Bronchial epithelial cell (primary cell): ENCODE measurements around the gene OSBPL7. TPM values are rescaled to one million over a fixed set of nuclear protein-coding genes. Genes with fewer than 3 reads are reported as not detected.
A peak's percentile ranks its signal among the peaks of the same experiment; 100 is the strongest.

ENCODE experiments used
- DNase-seq: peaks from one replicate; pipeline ENCODE4 v3.0.0-alpha.2; 2010; ENCODE audit warnings: low read depth
- FAIRE-seq: peaks from 2 replicates; lab custom pipeline; 2011; peaks lifted over from hg19 to GRCh38; lab: Jason Lieb, UNC
- H3K27me3 ChIP-seq: 2 replicates; pipeline ENCODE4 v1.5.1; 2011; ENCODE audit warnings: low read length; ENCODE audit not compliant: control insufficient read depth, insufficient read depth
- H3K36me3 ChIP-seq: 2 replicates; pipeline ENCODE4 v1.5.1; 2011; ENCODE audit warnings: low read length; ENCODE audit not compliant: control insufficient read depth, insufficient read depth
- H3K4me3 ChIP-seq: 2 replicates; pipeline ENCODE4 v1.5.1; 2011; ENCODE audit warnings: mild to moderate bottlenecking, low read depth, low read length, control low read depth
- total RNA-seq: library from RNA; depleted of rRNA; stranded (reverse); fragments of >200 nt; gene quantifications from 2 replicates; pipeline ENCODE4 v1.2.1, GENCODE V29; 2014
- TF ChIP-seq, protein P1 (sequence below): IDR thresholded peaks from 2 replicates; pipeline ENCODE4 v1.5.1; 2011; ENCODE audit warnings: mild to moderate bottlenecking, moderate library complexity, low read length, control low read depth, inconsistent platforms; ENCODE audit not compliant: insufficient read depth, severe bottlenecking

The OSBPL7 gene
- total RNA-seq, 1 donor from 2014 or later, result 1.3 TPM

DNA sequence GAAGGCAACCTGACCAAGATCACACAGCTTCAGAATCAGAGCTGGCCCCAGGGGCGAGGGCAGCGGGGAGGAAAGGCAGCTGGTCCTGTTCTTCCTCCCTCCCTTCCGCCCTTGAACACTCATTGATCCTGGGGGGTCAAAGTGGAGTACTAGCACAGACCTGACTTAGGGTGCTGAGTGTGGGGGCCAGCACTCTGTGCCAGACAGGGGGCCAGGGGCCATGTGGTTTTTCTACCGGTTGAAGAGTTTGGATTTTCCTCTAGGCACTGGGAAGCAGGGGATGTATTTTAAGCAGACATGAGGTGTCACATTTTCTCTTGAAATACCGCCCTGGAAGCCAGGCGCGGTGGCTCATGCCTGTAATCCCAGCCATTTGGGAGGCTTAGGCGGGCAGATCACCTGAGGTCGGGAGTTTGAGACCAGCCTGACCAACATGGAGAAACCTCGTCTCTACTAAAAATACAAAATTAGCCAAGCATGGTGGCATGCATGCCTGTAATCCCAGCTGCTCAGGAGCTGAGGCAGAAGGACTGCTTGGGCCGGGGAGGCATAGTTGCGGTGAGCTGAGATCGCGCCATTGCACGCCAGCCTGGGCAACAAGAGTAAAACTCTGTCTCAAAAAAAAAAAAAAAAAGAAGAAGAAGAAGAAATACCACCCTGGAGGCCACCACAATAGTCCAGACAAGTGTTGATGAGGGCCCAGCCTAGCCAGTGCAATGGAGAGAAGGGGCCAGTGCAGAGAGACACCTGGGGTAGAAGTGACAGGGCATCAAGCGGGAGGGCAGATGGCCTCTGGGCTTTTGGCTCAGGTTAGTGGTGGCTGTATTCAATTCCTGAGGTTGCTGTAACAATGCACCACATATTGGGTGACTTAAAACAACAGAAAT is 15.3 kb downstream of the OSBPL7 start:
- no peak for DNase-seq
- Histone ChIP-seq H3K4me3 (no peak overlapping the region), H3K36me3 (peaks cover 14% of the 10 kb centered on the region), H3K27me3 (peaks cover 5% of the 10 kb centered on the region)
- TF ChIP-seq, protein P1, sequence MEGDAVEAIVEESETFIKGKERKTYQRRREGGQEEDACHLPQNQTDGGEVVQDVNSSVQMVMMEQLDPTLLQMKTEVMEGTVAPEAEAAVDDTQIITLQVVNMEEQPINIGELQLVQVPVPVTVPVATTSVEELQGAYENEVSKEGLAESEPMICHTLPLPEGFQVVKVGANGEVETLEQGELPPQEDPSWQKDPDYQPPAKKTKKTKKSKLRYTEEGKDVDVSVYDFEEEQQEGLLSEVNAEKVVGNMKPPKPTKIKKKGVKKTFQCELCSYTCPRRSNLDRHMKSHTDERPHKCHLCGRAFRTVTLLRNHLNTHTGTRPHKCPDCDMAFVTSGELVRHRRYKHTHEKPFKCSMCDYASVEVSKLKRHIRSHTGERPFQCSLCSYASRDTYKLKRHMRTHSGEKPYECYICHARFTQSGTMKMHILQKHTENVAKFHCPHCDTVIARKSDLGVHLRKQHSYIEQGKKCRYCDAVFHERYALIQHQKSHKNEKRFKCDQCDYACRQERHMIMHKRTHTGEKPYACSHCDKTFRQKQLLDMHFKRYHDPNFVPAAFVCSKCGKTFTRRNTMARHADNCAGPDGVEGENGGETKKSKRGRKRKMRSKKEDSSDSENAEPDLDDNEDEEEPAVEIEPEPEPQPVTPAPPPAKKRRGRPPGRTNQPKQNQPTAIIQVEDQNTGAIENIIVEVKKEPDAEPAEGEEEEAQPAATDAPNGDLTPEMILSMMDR, result no peak
- FAIRE-seq, result no peak

DNA sequence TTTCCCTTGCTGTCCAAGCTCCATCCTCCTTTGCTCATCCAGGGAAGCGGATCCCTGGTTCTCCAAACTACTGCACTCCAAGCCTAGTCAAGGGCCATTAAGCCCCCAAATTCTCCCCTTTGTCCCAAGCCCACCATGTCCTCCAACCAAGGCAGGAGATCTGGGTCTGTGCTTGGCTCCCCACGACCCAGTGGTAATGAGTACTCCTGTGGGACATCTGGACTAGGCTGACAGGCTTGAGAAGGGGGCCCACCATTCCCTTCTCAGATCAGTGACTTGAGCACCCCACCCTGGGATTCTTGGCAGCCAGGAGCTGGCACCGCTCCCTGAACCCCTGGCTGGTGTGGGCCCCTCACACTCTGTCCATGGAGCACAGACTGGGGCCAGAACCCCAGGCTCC is 17.1 kb downstream of the OSBPL7 start:
- FAIRE-seq (no peak), DNase-seq (no peak)
- no peak overlapping the region for H3K4me3 ChIP-seq
- H3K27me3 ChIP-seq, result peaks cover 5% of the 10 kb centered on the region
- peaks cover 14% of the 10 kb centered on the region for H3K36me3 ChIP-seq
- TF ChIP-seq, protein P1, result no peak

DNA sequence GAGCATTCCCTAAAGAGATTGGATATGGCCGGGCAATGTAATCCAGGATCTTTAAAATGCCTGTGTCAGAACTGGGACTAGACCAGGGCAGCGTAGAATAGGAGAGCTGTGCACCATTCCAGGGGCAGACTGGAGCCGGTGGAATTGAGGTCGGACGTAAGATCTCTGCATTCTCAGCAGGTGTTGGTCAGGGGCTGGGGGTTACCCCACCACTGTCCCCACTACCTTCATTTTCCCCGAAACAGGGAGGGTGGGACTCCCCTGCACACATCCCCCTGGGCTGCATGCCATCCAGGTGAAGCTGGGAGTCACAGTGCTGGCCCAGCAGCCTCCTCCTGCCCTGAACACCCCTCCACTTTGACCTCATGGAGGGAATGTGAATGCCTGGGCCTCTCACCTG is 17.8 kb downstream of the OSBPL7 start:
- H3K27me3 ChIP-seq, result peaks cover 5% of the 10 kb centered on the region
- FAIRE-seq (no peak), DNase-seq (no peak)
- H3K36me3 ChIP-seq, result peaks cover 13% of the 10 kb centered on the region
- H3K4me3 ChIP-seq, result no peak overlapping the region
- TF ChIP-seq, protein P1, result no peak

DNA sequence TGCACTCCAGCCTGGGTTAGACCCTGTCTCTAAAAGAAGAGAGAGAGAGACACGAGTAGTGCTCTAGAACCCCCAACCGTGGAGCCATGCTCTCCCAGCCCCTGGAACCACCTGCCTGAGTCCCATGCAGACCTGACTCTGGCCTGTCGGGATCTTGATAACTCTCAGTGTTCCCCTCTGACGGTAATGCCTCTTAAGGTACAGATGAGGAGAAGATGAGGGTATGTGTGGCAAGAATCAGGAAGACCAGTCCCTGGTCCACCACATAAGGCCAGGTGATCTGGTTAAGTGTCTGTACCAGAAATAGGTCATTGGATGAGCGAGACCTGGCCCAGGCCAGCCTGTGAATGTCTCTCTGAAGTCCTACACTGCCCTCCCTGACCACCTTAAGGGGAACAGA is 18.4 kb downstream of the OSBPL7 start:
- peaks cover 12% of the 10 kb centered on the region for H3K36me3 ChIP-seq
- H3K4me3 ChIP-seq, result no peak overlapping the region
- TF ChIP-seq, protein P1, result no peak
- peaks cover 5% of the 10 kb centered on the region for H3K27me3 ChIP-seq
- no peak for DNase-seq
- FAIRE-seq, result no peak

DNA sequence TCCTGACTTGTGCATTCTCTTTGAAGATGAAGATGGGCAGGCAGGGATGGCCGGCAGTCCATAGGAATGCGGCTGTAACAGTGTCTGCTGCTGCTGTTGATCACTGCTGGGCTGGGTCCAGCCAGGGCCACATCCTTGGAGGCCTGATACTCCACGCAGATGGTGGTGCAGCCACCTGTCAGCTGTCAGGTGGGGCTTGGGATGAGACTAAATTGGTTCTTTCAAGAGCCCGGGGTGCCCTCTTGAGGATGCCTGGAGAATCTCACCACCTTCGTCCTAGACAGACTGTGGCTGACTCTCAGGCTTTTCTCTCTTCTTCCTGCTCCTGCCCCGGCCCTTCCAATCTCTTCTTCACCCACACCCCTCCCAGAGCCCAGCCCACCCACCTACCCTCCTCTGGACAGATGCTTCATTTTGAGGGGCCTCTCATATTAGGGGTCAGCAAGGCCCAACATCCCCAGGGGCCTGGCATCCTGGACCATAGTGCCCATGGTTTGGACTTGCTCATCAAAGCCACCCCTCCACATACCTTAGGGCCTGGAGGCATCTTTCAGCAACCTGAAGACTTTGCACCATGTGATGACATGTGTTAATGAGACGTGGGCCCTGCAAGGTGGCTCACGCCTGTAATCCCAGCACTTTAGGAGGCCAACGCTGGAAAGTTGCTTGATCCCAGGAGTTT is 19.1 kb downstream of the OSBPL7 start:
- peak; percentile 43 for DNase-seq
- Histone ChIP-seq H3K27me3 (peaks cover 5% of the 10 kb centered on the region), H3K4me3 (no peak overlapping the region), H3K36me3 (peaks cover 6% of the 10 kb centered on the region)
- TF ChIP-seq, protein P1, result peak; percentile 85
- FAIRE-seq, result no peak
